ENCODE measurements around the gene TRPM3. TPM values are rescaled to one million over a fixed set of nuclear protein-coding genes. Genes with fewer than 3 reads are reported as not detected.

The TRPM3 gene
- total RNA-seq, 1 donor from 2014 or later: 26.1 TPM

GRCh38 chr9:70564468-70565335 lies 556.7 kb downstream of the TRPM3 start:
- DNase-seq (ENCODE audit: low spot score) (no peak), ATAC-seq (no peak)
- intact Hi-C loops (cut with DNase I): no loop called here

DNA sequence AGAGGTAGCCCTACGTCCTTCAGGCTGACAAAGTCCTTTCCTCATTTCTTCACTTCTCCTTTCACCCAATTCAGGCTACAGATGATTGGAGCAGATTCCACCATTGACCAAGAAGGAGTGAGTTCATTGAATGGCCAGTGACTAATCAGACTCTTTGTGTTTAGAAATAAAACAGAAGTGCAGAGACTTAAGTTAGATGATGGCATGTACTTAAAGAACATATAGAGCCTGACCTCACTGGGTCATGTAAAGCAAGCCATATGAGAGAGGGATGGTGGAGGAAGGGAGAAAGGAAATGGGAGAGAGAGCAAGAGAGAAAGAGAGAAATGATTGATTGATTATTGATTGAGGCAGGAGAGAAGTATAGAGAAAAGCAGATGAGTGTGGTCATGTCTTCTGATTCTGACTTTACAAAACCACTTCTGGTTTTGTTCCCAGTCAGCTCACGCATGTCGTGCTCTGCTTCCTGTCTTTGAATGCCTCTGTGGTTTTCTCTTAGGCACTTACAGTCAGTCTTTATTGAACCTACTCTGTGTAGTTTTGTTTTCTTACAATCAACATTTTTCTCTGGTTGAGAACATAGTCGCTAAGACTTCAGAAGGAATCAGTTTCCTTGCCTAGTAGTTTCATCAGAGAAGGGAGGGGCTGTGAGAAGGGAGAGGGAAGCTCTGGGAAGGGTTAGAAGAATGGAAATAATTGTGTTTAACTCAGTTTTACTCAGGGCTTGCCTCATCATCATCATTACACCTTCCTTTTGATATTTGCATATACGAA lies 557.8 kb downstream of the TRPM3 start:
- intact Hi-C loops (cut with DNase I): no loop called here
- ATAC-seq (peak; percentile 67), DNase-seq (ENCODE audit: low spot score) (no peak)

DNA sequence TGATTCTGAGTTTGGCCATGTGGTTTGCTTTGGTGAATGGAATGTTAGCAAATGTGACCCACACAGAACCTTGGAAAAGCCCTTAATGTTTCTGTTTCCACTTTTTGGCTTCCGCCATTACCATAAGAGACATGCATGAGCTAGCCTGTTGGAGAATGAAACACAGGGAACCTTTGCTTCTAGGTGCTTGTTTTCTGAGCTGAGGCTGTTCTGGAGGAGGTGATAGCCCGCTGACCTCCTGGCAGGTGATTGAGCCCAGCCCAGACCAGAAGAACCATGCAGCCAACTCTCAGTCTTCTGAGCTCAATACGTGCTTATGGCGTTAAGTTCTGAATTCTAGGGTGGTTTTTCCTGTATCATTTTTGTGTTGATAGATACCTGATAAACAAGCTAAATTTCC lies 558.4 kb downstream of the TRPM3 start:
- no peak for DNase-seq (ENCODE audit: low spot score)
- intact Hi-C loops (cut with DNase I): no loop called here
- ATAC-seq: no peak

GRCh38 chr9:70561786-70562395 lies 559.5 kb downstream of the TRPM3 start:
- DNase-seq (ENCODE audit: low spot score): no peak
- peak; percentile 60 for ATAC-seq
- intact Hi-C loops (cut with DNase I): no loop called here

- intact Hi-C loops (cut with DNase I): no loop called here
- DNase-seq (ENCODE audit: low spot score): no peak
- no peak for ATAC-seq
Measured at GRCh38 chr9:70561111-70561510, 560.3 kb downstream of the TRPM3 start.

- DNase-seq (ENCODE audit: low spot score) (no peak), ATAC-seq (no peak)
- intact Hi-C loops (cut with DNase I): no loop called here
Measured at GRCh38 chr9:70559102-70559501, 562.3 kb downstream of the TRPM3 start.

DNA sequence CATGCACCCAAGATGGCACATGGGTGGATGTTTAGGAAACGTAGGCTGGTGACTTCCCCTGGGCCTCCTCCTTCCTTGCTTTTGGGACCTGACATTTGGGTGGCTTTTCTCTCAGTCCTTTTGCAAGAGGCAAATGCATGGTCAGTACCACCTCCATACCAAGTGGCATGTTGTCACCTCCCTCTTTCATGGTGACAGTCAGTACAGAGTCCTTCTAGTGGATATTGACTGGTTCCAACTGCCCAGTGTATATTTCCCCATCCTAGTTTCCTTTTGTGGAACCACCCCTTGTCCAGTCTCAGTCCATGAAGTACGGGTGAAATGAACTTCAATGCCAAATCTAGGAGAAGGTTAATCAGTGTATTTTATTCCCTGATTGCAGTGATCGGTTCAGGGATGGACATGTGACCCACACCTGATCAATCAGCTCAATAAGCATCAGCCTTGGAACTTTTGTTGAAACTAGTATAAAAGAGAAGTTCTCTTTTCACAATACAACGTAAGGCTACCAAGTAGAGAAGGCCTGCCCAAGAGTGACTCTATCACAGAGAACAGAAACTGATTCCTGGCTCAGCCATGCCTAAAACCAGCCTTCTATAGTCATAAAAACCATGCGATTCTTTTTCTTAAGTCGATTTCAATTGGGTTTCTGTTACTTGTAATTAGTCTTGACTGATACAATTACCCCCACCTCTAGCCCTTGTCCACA lies 563.6 kb downstream of the TRPM3 start:
- ATAC-seq (no peak), DNase-seq (ENCODE audit: low spot score) (no peak)
- intact Hi-C loops (cut with DNase I): no loop called here

- ATAC-seq (no peak), DNase-seq (ENCODE audit: low spot score) (no peak)
- intact Hi-C loops (cut with DNase I): no loop called here
Measured at GRCh38 chr9:70556771-70557170, 564.6 kb downstream of the TRPM3 start.

- intact Hi-C loops (cut with DNase I): no loop called here
- DNase-seq (ENCODE audit: low spot score): no peak
- peak; percentile 20 for ATAC-seq
Measured at GRCh38 chr9:70554881-70555280, 566.5 kb downstream of the TRPM3 start.

GRCh38 chr9:70553707-70554673 lies 567.4 kb downstream of the TRPM3 start:
- DNase-seq (ENCODE audit: low spot score): no peak
- ATAC-seq: peak; percentile 85
- intact Hi-C loops (cut with DNase I): no loop called here

DNA sequence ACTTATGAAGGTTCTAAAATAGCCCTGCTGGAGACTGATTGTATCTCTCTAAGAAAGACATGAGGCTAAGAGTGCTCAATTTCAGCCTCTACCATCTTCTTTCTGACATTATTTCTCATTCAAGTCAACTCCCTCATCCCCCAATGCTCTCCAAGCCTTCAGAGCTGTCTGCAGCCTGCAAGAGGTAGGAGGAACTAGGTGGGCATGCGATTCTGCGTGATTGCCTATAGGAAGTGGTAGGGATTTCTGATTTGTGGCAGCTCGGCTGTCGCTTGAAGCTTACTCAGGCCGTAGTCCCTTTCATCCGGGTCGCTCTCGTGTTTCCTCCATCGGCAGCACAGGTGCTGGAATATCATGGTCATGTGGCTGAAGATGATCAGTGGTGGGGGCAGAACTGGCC lies 568.9 kb downstream of the TRPM3 start:
- no peak for ATAC-seq
- intact Hi-C loops (cut with DNase I): no loop called here

DNA sequence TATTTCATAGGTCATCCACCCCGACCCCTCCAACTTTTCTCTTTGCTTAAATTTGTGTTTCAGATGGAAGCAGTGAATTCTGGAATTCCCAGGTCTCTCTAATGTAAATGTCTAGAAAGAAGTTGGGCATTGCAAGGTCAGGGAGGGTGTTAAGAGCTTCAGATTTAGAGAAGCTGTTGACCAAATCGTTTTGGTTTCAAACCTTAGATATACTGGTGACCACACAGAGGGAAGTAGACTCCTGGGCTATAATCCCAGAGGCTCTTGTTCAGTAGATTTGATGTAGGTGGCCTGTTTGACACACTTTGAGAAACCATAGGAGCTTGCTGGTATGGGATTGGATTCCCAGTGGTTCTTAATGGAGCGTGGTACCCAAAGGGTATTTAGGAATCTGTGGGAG lies 569.6 kb downstream of the TRPM3 start:
- intact Hi-C loops (cut with DNase I): no loop called here
- no peak for ATAC-seq

More for the DNA sequence above, 568.9 kb downstream of the TRPM3 start:
- DNase-seq (ENCODE audit: low spot score): no peak

GRCh38 chr9:70551396-70551795 lies 570.0 kb downstream of the TRPM3 start:
- intact Hi-C loops (cut with DNase I): no loop called here
- DNase-seq (ENCODE audit: low spot score): no peak
- ATAC-seq: no peak

More for the DNA sequence above, 569.6 kb downstream of the TRPM3 start:
- no peak for DNase-seq (ENCODE audit: low spot score)

GRCh38 chr9:70549926-70550325 lies 571.5 kb downstream of the TRPM3 start:
- DNase-seq (ENCODE audit: low spot score) (no peak), ATAC-seq (no peak)
- intact Hi-C loops (cut with DNase I): no loop called here

DNA sequence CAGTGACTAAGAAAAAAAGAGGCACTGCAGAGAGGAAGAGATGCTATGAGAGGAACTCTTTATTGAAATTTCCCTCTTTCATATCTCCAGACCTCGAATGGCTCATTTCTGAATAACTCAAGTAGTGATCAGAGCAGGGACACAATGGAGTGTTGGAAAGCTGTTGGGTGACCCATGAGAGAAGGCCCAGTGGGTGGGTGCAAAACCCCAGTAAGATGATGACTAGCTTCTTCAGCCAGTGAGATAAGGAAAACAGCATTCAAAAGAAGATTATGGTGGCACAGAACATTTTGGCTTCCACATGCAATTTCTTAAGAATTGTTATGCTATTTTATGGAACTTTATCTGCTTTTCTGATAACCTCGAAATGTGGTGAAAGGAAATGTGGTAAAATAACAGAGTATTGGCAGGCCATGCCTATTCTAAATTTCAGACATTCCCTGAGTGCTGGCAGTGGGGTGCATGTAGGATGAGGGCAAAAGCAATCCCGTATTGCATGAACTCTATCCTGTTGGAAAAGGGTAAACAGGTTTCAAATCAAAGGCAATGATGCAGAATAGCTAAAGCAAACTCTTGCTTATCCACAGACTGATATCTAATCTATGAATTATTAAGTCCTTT lies 579.0 kb downstream of the TRPM3 start:
- DNase-seq (ENCODE audit: low spot score): no peak
- no peak for ATAC-seq
- intact Hi-C loops (cut with DNase I): no loop called here

DNA sequence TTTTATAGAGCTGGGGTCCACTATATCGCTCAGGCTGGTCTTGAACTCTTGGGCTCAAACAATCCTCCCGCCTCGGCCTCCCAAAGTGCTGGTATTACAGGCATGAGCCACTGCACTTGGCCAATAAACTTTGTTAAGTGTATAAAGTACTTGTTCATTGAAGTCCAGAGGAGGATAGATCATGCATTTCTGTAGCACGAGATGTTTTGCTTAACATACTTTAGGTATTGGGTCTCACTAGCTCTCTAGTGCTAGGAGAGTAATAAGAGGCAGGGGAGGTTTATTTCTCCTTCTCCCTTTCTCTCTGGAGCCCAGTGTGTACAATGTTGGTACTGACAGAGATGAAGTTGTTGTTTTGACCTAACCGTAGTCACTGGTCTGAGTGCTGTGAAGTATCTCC lies 581.4 kb downstream of the TRPM3 start:
- DNase-seq (ENCODE audit: low spot score) (no peak), ATAC-seq (no peak)
- intact Hi-C loops (cut with DNase I): no loop called here

DNA sequence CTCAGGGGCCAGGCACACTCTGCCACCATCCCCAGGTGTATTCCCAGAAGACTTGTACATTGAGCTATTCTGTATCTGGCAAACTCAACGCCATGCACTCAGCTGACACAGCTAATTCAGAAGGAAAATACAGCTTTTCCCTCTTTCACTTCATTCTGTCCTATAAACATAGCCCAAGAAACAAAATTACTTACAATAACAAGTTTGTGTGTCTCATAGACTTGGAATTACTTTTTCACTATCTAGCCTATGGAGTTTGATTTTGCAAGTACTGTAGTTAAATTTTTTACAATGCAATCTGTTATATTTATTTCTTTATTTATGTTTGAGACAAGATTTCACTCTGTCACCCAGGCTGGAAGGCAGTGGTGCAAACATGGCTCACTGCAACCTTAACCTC lies 581.9 kb downstream of the TRPM3 start:
- no peak for ATAC-seq
- intact Hi-C loops (cut with DNase I): no loop called here
- DNase-seq (ENCODE audit: low spot score): no peak

- no peak for ATAC-seq
- DNase-seq (ENCODE audit: low spot score): no peak
- intact Hi-C loops (cut with DNase I): no loop called here
Measured at GRCh38 chr9:70539001-70539400, 582.4 kb downstream of the TRPM3 start.

All from sciatic nerve (tissue), 2 donors.